PC-9 (cell line): ENCODE measurements around the gene FAM3C.

Experiments used
- EZH2 ChIP-seq: fragments of 200-600 bp; sonication (generic); IDR thresholded peaks from 2 replicates; pipeline ENCODE4 v1.8.0; 2017; ENCODE audit warnings: antibody characterized with exemption, low read depth
- TF ChIP-seq, protein P1 (sequence below): fragments of 200-600 bp; sonication (generic); conservative IDR thresholded peaks from 2 replicates; pipeline ENCODE4 v1.6.1; 2017; ENCODE audit warnings: mixed run types, antibody characterized with exemption, mild to moderate bottlenecking, moderate library complexity

GRCh38 chr7:121410829-121411596, 14.9 kb upstream of the FAM3C start:
- TF ChIP-seq, protein P1, sequence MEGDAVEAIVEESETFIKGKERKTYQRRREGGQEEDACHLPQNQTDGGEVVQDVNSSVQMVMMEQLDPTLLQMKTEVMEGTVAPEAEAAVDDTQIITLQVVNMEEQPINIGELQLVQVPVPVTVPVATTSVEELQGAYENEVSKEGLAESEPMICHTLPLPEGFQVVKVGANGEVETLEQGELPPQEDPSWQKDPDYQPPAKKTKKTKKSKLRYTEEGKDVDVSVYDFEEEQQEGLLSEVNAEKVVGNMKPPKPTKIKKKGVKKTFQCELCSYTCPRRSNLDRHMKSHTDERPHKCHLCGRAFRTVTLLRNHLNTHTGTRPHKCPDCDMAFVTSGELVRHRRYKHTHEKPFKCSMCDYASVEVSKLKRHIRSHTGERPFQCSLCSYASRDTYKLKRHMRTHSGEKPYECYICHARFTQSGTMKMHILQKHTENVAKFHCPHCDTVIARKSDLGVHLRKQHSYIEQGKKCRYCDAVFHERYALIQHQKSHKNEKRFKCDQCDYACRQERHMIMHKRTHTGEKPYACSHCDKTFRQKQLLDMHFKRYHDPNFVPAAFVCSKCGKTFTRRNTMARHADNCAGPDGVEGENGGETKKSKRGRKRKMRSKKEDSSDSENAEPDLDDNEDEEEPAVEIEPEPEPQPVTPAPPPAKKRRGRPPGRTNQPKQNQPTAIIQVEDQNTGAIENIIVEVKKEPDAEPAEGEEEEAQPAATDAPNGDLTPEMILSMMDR: no peak
- TF ChIP-seq EZH2: no peak
